Measurements from ENCODE around the gene SHANK1. TPM values are rescaled to one million over a fixed set of nuclear protein-coding genes. Genes with fewer than 3 reads are reported as not detected.

Gene SHANK1
- total RNA-seq, 2 donors from 2014 or later, result not detected

DNA sequence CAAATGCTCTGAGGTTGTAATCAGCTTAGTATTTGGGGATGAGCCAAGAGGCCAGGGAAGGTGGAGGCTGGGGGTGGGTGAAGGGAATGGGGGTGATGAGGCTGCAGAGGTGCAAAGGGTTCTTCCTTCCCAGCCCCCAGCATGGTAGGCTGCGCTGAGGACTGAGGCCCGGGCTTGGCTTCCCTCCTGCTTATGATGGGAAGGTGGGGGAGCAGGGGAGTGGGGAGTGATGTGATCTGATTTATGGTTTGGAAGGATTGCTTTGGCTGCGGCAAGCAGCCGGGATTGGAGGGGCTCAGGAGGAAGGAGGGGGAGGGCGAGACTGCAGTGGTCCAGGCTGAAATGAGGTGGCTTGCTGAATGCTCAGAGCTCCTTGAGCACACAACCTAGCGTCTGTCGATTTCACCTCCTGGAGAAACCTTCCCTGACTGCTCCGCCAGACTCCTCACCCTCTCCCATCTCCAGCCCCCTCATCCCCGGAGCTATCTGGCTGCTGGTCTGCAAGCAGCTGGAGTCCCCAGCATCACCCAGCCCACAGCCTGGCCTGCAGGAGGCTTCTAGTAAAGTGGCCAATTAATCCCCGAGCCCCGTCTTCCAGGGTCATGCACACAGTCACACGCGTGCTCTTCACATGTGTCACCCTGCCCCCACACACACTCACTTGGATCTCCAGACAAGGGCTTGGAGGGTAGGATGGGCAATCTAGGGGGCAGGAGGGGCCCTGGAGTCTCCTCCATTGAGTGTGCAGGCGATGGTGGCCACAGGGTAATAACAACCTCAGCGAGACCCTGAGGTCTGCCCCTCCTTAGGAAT, 2.8 kb upstream of the SHANK1 start:
- Mint-ChIP-seq H3K4me1 (peaks cover 4% of the 10 kb centered on the region), H3K9me3 (no peaks in the 10 kb centered on the region), H3K27me3 (peaks cover 50% of the 10 kb centered on the region), H3K27ac (no peak overlapping the region), H3K4me3 (no peak overlapping the region), H3K36me3 (ENCODE audit: low read depth) (peaks cover 9% of the 10 kb centered on the region)
- ATAC-seq (replicated peaks), result no peak

DNA sequence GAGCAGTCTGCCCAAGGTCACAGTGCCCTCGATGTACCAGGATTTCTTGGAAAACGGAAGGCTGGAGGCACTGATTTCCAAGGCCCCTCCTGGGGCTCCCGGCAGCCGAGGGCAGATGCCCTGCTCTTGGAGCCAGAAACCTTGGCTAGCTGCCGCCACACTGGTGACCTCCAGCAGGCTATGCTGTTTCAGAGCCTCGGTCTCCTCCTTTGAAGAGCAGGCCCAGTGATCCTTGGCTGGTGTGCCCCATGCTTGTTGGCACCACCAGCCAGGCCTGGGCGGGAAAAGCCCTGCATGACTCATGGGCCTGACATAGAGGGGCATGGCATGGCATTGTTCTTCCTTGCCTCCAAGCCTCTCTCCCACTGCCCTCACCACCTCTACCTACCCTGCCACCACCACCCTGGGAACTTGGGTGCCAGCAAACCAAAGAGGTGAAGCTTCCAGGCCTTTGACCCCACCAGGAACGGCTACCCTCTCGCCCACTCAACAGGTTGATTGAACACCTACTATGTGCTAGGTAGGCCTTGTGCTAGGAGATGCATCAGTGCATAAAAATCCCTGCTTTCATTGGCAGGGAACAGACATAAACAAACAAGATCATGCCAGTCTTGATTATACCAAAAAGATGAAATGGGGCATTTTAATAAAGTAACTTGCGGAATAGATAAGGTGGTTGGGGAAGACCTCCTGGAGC, 2.0 kb upstream of the SHANK1 start:
- ATAC-seq (replicated peaks), result no peak
- Mint-ChIP-seq H3K27ac (no peak overlapping the region), H3K9me3 (no peaks in the 10 kb centered on the region), H3K27me3 (peaks cover 46% of the 10 kb centered on the region), H3K4me1 (peaks cover 4% of the 10 kb centered on the region), H3K36me3 (ENCODE audit: low read depth) (peaks cover 9% of the 10 kb centered on the region), H3K4me3 (no peak overlapping the region)

DNA sequence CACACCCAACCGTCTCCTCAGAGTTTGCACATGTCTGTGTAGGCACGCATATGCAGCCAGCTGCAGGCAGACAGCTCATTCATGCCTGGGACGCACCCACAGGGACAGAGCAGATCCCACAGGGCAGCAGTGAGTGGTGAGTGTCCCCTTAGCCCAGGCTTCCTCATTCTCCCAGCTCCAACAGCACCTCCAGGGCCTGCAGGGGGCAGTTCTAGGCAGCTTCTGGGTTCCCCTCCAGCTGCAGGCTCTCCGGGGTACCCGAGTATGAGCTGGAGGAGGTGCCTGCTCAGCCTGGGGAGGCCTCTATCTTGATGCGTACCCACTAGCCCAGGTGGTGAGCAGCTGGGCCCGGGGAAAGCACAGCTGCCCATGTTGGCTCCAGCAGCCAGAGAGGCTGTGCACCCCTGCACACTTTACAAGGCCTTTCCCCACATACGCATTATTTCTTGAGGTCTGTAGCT, 1.3 kb upstream of the SHANK1 start:
- Mint-ChIP-seq H3K4me1 (peaks cover 4% of the 10 kb centered on the region), H3K36me3 (ENCODE audit: low read depth) (peaks cover 9% of the 10 kb centered on the region), H3K27ac (no peak overlapping the region), H3K27me3 (peaks cover 49% of the 10 kb centered on the region), H3K9me3 (no peaks in the 10 kb centered on the region), H3K4me3 (peak overlapping the region; percentile 27)
- ATAC-seq (replicated peaks), result no peak

DNA sequence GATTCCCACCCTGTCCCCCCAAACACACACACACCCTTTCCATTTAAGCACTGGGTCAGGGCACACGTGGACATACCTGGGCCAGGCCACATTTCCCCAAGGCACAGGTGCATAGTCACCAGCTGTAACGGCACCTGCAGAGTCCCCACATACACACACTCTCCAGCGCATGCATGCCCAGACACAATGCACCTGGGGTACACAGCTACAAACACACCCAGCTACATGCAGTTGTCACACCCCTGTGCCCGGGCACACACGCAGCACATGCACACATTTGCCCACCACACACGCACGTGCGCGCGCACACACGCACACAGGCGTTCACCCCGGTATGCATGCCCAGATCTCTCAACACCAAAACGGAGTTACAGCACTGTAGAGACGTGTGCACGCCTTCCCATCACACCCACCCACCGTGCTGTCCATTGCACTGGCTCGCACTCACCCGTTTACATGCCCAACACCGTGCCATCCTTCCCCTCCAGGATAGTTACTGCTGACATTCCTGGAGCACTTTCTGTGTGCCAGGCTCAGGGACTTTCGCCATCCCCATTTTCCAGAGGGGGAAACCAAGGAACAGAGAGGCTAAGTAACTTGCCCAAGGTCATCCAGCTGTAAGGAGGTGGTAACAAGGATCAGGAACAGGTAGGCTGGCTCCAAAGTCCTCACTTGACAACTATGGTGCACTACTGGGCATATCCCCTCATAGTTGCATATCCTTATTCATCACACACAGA, 749 bp upstream of the SHANK1 start:
- peak overlapping the region; percentile 27 for H3K4me3 Mint-ChIP-seq
- peaks cover 4% of the 10 kb centered on the region for H3K4me1 Mint-ChIP-seq
- H3K9me3 Mint-ChIP-seq, result no peaks in the 10 kb centered on the region
- H3K36me3 Mint-ChIP-seq (ENCODE audit: low read depth), result peaks cover 9% of the 10 kb centered on the region
- ATAC-seq (replicated peaks), result no peak
- no peak overlapping the region for H3K27ac Mint-ChIP-seq
- H3K27me3 Mint-ChIP-seq, result peaks cover 55% of the 10 kb centered on the region

DNA sequence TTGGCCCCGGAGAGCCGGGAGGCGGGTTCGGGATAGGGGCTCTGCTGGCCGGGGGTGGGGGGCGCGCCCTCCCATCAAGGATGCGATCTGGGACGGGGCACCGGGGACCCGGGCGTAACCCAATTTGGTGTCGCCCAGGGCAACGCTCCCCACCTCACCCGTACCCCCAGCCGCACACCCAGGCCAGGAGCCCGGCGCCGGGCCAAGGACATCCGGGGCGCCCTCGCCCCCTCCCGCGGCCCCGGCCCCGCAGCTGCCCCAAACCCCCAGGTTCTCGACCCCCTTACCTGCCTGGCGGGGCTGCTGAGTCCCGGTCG, 525 bp downstream of the SHANK1 start:
- H3K27me3 Mint-ChIP-seq, result peaks cover 64% of the 10 kb centered on the region
- H3K4me1 Mint-ChIP-seq, result peaks cover 4% of the 10 kb centered on the region
- H3K9me3 Mint-ChIP-seq, result no peaks in the 10 kb centered on the region
- H3K4me3 Mint-ChIP-seq, result no peak overlapping the region
- ATAC-seq (replicated peaks), result no peak
- peaks cover 9% of the 10 kb centered on the region for H3K36me3 Mint-ChIP-seq (ENCODE audit: low read depth)
- H3K27ac Mint-ChIP-seq, result no peak overlapping the region

DNA sequence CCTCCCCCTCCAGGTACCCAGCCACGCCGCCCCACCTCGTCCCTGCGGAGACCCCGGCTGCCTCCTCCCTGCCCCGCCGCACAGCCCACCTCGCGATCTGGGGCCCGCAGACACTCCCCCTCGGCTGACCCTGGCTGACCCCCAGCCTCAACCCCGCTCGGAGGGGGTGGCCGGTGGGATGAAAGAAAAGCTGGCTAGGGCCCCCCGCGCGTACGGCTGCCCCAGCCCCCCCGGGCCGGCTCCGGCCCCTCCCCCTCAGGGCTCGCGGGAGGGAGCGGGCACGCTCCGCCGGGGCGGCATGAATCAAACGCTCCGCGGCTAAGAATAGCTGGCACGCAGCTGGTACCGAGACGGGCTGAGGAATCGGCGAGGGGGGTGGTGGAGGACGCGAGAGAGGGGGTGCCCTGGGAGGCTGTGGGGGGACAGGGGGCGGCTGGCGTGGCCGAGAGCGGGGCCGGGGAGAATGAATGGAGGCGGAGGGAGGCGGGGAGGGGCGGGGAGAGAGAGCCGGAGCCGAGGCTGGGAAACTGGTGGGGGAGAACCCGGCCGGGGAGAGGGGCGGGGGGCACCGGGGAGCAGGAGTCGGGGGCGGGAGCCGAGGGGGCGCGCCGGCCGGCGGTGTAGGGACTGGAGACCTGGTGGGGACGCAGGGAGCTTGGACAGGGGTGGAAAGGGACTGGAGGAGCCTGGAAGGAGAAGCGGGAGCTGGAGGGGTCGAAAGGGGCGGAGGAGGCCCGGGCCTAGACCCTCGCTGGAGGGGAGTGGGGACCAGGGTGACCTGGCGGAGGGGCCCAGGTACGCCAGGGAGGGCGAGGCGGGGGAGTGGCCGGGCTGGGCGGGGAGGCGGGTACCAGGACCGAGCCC, 1.1 kb downstream of the SHANK1 start:
- Mint-ChIP-seq H3K4me1 (peaks cover 4% of the 10 kb centered on the region), H3K27me3 (peaks cover 61% of the 10 kb centered on the region), H3K36me3 (ENCODE audit: low read depth) (peaks cover 9% of the 10 kb centered on the region), H3K9me3 (no peaks in the 10 kb centered on the region), H3K27ac (no peak overlapping the region), H3K4me3 (no peak overlapping the region)
- no peak for ATAC-seq (replicated peaks)

DNA sequence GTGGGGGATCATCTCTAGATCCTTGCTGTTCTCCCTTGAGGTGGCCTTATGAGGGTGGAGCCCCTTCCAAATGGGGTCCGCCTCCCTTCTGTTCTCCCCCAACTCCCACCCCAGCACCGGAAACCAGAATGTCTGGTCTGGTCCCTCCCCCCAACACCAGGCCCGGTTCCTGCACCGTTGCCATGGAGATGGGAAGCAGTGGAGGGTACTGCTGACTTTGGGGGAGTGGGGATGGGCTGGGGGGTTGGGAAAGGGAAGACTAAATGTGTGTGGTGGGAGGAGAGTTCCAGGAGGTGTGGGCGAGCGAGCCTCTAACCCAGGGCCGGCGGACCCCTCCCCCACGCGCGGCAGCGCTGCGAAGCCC, 1.7 kb downstream of the SHANK1 start:
- Mint-ChIP-seq H3K36me3 (ENCODE audit: low read depth) (peaks cover 9% of the 10 kb centered on the region), H3K9me3 (no peaks in the 10 kb centered on the region), H3K4me1 (peaks cover 4% of the 10 kb centered on the region), H3K27ac (no peak overlapping the region), H3K27me3 (peaks cover 61% of the 10 kb centered on the region), H3K4me3 (no peak overlapping the region)
- ATAC-seq (replicated peaks), result no peak

DNA sequence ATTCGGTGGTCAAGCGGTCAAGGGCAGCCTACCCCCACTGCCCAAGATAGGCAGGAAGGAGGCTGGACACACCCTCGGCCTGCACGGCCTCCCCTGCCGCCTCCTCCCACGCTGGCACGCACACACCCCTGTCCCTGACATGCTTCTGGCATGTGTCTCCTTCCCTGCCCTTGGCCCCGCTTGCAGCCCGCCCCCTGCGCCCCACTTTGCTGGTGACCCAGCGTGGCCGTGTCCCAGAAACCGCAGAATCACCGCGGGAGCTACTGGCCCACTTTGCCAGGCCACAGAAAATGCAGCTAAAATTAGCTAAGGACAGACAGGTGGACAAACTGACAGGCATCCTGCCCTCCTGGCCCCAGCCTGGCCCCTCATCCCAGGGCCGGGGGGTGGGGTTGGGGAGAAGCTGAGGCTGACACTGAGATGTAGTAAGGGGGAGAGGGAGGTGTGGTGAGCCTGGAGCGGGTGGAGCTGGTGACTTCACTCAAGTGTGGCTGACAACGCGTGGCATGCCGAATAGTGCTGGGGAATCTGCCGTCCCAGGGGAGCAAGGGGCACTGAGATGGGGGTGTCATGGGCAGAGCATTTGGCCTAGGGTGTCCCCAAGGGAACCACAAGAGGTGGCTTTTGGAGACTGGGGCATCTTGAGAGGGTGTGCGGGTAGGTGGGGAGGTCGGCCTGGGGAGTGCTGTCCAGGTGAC, 2.4 kb downstream of the SHANK1 start:
- Mint-ChIP-seq H3K4me3 (no peak overlapping the region), H3K36me3 (ENCODE audit: low read depth) (peaks cover 9% of the 10 kb centered on the region), H3K27me3 (peaks cover 60% of the 10 kb centered on the region)

DNA sequence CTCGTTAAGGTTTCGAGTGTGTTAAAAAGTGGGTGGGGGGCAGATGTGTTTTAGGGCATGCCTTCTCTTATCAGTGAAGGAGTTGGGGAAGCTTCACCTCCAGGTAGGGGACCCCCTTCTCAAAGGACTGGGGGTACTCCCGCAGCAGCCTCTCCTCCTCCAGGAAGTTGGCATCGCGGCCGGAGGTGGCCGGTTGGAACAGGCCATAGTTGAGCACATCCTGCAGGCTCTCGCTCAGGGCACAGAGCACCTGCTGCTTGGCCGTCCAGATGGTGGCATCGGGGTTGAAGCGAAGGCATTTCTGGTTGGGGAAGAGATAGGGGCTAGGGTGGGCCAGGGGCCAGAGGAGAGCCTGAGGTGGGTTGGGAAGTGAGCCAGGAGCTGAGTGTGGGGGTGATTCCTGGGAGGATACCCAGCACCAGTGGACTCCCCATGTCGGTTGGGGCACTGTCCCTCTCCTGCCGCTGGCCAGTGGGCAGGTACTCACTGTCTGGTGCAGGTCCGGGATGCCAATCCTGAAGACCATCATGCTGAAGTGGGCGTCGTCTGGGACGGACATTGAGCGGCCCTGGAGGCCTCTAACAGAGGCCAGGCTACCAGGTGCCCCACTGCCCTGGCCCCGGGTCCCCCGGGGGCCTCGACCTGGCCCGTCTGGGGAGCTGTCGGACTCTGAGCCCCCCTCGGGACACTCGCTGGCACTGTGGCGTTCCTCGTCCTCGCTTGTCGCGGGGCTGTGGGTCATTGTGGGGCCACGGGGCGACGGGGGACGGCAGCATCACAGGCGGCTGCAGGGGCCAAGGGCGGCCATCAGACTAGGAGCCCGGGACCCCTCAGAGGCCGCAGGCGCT, 3.2 kb downstream of the SHANK1 start:
- Mint-ChIP-seq H3K4me1 (peaks cover 4% of the 10 kb centered on the region), H3K27ac (no peak overlapping the region), H3K36me3 (ENCODE audit: low read depth) (peaks cover 9% of the 10 kb centered on the region), H3K27me3 (peaks cover 58% of the 10 kb centered on the region), H3K4me3 (no peak overlapping the region), H3K9me3 (no peaks in the 10 kb centered on the region)
- no peak for ATAC-seq (replicated peaks)

More for the DNA sequence above, 2.4 kb downstream of the SHANK1 start:
- Mint-ChIP-seq H3K27ac (no peak overlapping the region), H3K9me3 (no peaks in the 10 kb centered on the region), H3K4me1 (peaks cover 4% of the 10 kb centered on the region)
- ATAC-seq (replicated peaks), result no peak

DNA sequence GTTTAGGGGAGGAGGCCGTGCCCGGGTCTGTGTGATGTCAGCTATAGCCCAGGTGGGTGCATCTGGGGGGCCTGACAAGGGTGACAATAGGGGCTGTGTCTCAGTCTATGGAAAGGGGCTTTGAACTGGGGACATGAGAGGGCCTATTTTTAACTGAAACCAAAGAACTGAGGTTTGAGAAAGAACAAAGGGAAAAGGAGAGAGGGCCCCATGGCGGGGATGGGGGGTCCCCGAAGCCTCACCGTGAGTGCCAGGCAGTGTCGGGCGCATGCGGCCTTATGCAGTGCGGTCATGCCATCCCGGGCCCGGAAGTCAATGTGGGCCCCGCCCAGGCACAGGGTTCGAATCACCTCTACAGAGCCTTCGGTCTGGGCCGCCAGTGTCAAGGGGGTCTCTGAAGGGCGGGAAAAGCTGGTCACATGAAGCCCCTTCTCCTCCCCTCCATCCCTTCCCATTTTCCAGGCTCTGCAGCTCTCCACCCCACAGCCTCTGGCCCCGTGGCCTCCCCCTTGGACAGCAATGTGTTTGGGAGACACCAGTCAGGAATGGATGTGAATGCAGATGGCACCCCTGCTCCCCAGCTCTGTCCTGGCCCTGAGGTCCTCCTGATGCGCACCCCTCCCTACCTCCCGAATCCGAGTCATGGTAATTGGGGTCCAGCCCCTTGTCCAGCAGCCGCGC, 5.9 kb downstream of the SHANK1 start:
- no peaks in the 10 kb centered on the region for H3K36me3 Mint-ChIP-seq (ENCODE audit: low read depth)

DNA sequence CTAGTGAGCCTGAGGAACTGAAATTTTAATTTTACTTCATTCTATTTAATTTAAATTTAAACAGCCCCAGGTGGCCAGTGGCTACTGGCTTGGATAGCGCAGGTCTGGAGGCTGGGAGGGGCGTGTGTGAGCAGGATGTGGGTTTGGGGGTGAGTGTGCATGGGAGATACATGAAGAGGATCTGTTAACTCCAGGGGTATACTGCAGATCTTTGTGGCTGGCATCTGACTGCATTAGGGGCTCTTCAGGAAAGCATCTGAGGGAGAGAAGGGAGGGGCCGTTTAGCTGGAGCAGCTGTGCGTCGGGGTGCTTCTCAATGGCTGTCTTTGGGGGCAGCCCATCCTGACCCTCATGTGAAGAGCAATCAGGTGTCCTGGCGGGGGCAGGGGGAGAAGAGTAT, 6.8 kb downstream of the SHANK1 start:
- H3K9me3 Mint-ChIP-seq, result no peaks in the 10 kb centered on the region
- H3K36me3 Mint-ChIP-seq (ENCODE audit: low read depth), result no peaks in the 10 kb centered on the region
- H3K27me3 Mint-ChIP-seq, result peaks cover 53% of the 10 kb centered on the region
- no peaks in the 10 kb centered on the region for H3K4me1 Mint-ChIP-seq
- H3K4me3 Mint-ChIP-seq, result no peak overlapping the region
- H3K27ac Mint-ChIP-seq, result no peak overlapping the region
- no peak for ATAC-seq (replicated peaks)

More for the DNA sequence above, 5.9 kb downstream of the SHANK1 start:
- Mint-ChIP-seq H3K4me3 (no peak overlapping the region), H3K27me3 (peaks cover 53% of the 10 kb centered on the region), H3K27ac (no peak overlapping the region), H3K4me1 (no peaks in the 10 kb centered on the region), H3K9me3 (no peaks in the 10 kb centered on the region)
- no peak for ATAC-seq (replicated peaks)

DNA sequence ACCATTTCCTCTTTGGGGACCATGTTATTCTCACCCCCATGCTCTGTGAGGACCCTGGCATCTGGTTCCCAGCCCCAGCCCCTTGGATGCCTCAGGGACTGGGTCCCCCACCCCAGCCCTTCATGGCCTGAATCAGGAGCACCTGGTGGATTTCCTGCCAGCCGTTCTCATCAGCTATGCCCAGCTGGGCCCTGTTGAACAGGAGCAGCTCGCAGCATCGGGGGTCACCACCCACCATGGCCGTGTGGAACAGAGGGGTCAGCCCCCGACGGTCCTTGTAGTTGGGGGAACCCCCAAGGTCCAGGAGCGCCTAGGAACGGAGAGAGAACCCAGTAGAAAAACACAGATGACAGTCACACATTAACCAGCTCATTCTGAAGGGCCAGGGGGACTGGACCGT, 7.8 kb downstream of the SHANK1 start:
- ATAC-seq (replicated peaks), result no peak
- Mint-ChIP-seq H3K27ac (no peak overlapping the region), H3K27me3 (peaks cover 48% of the 10 kb centered on the region), H3K4me3 (no peak overlapping the region), H3K9me3 (no peaks in the 10 kb centered on the region), H3K4me1 (no peaks in the 10 kb centered on the region), H3K36me3 (ENCODE audit: low read depth) (no peaks in the 10 kb centered on the region)
